ENCODE measurements around the gene GGT1. TPM values are rescaled to one million over a fixed set of nuclear protein-coding genes. Genes with fewer than 3 reads are reported as not detected.
"Not testable (repeated sequence)": the region's sequence is repeated elsewhere in the genome, so short reads cannot be mapped to it uniquely, and the experiment has no call there.

The GGT1 gene
- total RNA-seq, 4 donors from 2014 or later: 5.9 to 16.9 (median 15.8) TPM

- not testable (repeated sequence) for H3K27ac ChIP-seq
These were observed 47.9 kb downstream of the GGT1 start for GRCh38 chr22:24650884-24651283.

GRCh38 chr22:24665395-24665794 lies 62.4 kb downstream of the GGT1 start:
- not testable (repeated sequence) for H3K27me3 ChIP-seq; H3K4me1 ChIP-seq; DNase-seq (ENCODE audit: low spot score in 2 of 2); H3K9me3 ChIP-seq; H3K27ac ChIP-seq; H3K4me3 ChIP-seq; H3K36me3 ChIP-seq
- WGBS, 2 donors: 36 to 46% methylated on average over 3 of the region's 3 CpGs

More at GRCh38 chr22:24650884-24651283, 47.9 kb downstream of the GGT1 start:
- H3K9me3 ChIP-seq; DNase-seq (ENCODE audit: low spot score in 2 of 2); H3K27me3 ChIP-seq; H3K4me3 ChIP-seq; H3K36me3 ChIP-seq; H3K4me1 ChIP-seq: not testable (repeated sequence)
- no CpG with 5 or more reads among the region's 10 CpGs for WGBS, 2 donors
- TF ChIP-seq CTCF (IDR thresholded peaks at IDR 0.05): peak in 2 of 5 experiments; percentile 7 to 29

GRCh38 chr22:24667904-24668303 lies 64.9 kb downstream of the GGT1 start:
- not testable (repeated sequence) for H3K36me3 ChIP-seq; H3K27me3 ChIP-seq; H3K4me1 ChIP-seq; H3K4me3 ChIP-seq; H3K9me3 ChIP-seq; DNase-seq (ENCODE audit: low spot score in 2 of 2); H3K27ac ChIP-seq
- 93% methylated on average over 4 to 5 of the region's 10 CpGs for WGBS, 2 donors

- H3K27me3 ChIP-seq; H3K9me3 ChIP-seq; DNase-seq (ENCODE audit: low spot score in 2 of 2); H3K36me3 ChIP-seq; H3K4me1 ChIP-seq; H3K27ac ChIP-seq; H3K4me3 ChIP-seq: not testable (repeated sequence)
- 25 to 53% methylated on average over 2 of the region's 2 CpGs for WGBS, 2 donors
These were observed 69.5 kb downstream of the GGT1 start for GRCh38 chr22:24672532-24672931.

Other genes with a start within 250 kb of the GGT1 start
- 1 to 10 TPM; 2.6 to 4.2 (median 3.5) TPM for gene ADORA2A, start 175.6 kb upstream of the GGT1 start, total RNA-seq
- under 1 TPM in 3 of 4 donors, not detected in 1; 0.44 to 0.98 (median 0.63) TPM for gene UPB1, start 107.9 kb upstream of the GGT1 start, total RNA-seq
- 10 to 100 TPM; 74.1 to 87.9 (median 84.6) TPM for gene GUCD1, start 48.1 kb upstream of the GGT1 start, total RNA-seq
- 100 to 1,000 TPM in 3 of 4 donors, 10 to 100 TPM in 1; 98.7 to 127 (median 111) TPM for gene SNRPD3, start 47.2 kb upstream of the GGT1 start, total RNA-seq
- 10 to 100 TPM; 33.5 to 55.7 (median 40.2) TPM for gene LRRC75B, start 10.1 kb upstream of the GGT1 start, total RNA-seq
- not detected for gene PIWIL3, start 171.5 kb downstream of the GGT1 start, total RNA-seq
- 1 to 10 TPM in 1 of 4 donors, under 1 TPM in 3; 0.22 to 1.5 (median 0.70) TPM for gene SGSM1, start 203.0 kb downstream of the GGT1 start, total RNA-seq